Suprapubic skin (tissue), 4 donors: ENCODE results near the gene CCN5.
A peak's percentile ranks its signal among the peaks of the same experiment; 100 is the strongest.

ENCODE experiments used
- CTCF ChIP-seq, 2 donors: fragments of 200-600 bp in 1 of 2; fragments of 450-650 bp in 1 of 2; sonication (generic) in 1 of 2; IDR thresholded peaks; one replicate each; pipeline ENCODE4 v1.5.1; 2016 to 2019; ENCODE audit warnings: antibody characterized with exemption in 2 of 2, mild to moderate bottlenecking in 1 of 2, moderate library complexity in 1 of 2
- EP300 ChIP-seq: sonication (generic); formaldehyde crosslinking; IDR thresholded peaks from one replicate; pipeline ENCODE4 v1.6.1; 2017; ENCODE audit warnings: antibody characterized with exemption
- POLR2A ChIP-seq, 2 donors: fragments of 450-650 bp; IDR thresholded peaks; one replicate each; pipeline ENCODE4 v1.6.1; 2017; ENCODE audit warnings: antibody characterized with exemption in 2 of 2, mild to moderate bottlenecking in 2 of 2, moderate library complexity in 2 of 2
- POLR2AphosphoS5 ChIP-seq, 3 donors: sonication (generic); formaldehyde crosslinking; IDR thresholded peaks; one replicate each; pipeline ENCODE4 v1.6.1; 2017; ENCODE audit warnings: antibody characterized with exemption in 3 of 3

GRCh38 chr20:44714701-44715498 is at the start of gene CCN5:
- no peak for TF ChIP-seq CTCF (IDR thresholded peaks at IDR 0.05)
- TF ChIP-seq EP300: no peak
- no peak for TF ChIP-seq POLR2A (IDR thresholded peaks at IDR 0.05)
- TF ChIP-seq POLR2AphosphoS5 (IDR thresholded peaks at IDR 0.05): peak in 1 of 3 donors; percentile 47
